ENCODE measurements around the gene FAM3D. TPM values are rescaled to one million over a fixed set of nuclear protein-coding genes. Genes with fewer than 3 reads are reported as not detected.

Gene FAM3D
- total RNA-seq, 1 donor from 2014 or later, result 0.11 TPM

DNA sequence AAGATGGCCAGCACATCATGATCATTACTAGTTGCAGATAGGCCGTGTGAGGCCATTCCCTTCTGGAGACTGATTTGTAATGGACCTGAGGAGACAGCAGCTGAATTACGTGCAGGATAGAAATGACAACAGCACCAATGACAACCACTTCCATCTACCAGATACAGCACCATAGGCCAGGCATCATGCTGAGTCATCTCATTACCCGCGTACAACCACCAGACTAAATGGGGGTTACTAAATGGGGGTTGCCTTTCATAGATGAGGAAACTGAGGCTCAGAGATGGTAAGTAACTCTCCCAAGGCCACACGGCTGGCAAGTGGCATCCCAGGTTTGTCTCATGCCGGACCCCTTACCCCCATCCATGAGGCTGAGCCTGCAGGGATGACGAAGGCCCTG, 56.6 kb downstream of the FAM3D start:
- TF ChIP-seq, protein P1, sequence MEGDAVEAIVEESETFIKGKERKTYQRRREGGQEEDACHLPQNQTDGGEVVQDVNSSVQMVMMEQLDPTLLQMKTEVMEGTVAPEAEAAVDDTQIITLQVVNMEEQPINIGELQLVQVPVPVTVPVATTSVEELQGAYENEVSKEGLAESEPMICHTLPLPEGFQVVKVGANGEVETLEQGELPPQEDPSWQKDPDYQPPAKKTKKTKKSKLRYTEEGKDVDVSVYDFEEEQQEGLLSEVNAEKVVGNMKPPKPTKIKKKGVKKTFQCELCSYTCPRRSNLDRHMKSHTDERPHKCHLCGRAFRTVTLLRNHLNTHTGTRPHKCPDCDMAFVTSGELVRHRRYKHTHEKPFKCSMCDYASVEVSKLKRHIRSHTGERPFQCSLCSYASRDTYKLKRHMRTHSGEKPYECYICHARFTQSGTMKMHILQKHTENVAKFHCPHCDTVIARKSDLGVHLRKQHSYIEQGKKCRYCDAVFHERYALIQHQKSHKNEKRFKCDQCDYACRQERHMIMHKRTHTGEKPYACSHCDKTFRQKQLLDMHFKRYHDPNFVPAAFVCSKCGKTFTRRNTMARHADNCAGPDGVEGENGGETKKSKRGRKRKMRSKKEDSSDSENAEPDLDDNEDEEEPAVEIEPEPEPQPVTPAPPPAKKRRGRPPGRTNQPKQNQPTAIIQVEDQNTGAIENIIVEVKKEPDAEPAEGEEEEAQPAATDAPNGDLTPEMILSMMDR (IDR thresholded peaks at IDR 0.05), result no peak
- TF ChIP-seq EZH2 (IDR thresholded peaks at IDR 0.05) (no peak), EZH2phosphoT487 (IDR thresholded peaks at IDR 0.05) (no peak)
- peaks cover 5% of the 10 kb centered on the region for H3K9me3 Mint-ChIP-seq
- H3K4me3 Mint-ChIP-seq, result no peak overlapping the region
- Histone ChIP-seq H3K9ac (no peak overlapping the region), H3F3A (ENCODE audit: low read depth) (no peaks in the 10 kb centered on the region), H3K9me3 (ENCODE audit: low read depth) (no peaks in the 10 kb centered on the region), H3K4me1 (peaks cover 4% of the 10 kb centered on the region), H4K20me1 (ENCODE audit: low read depth) (no peaks in the 10 kb centered on the region), H3K4me3 (no peak overlapping the region), H3K36me3 (no peaks in the 10 kb centered on the region), H3K27me3 (no peaks in the 10 kb centered on the region), H2AFZ (replicated peaks) (no peak overlapping the region), H3K4me2 (no peak overlapping the region), H3K27ac (no peak overlapping the region), H3K79me2 (ENCODE audit: low read depth) (no peaks in the 10 kb centered on the region)
- H3K4me1 Mint-ChIP-seq, result peaks cover 10% of the 10 kb centered on the region
- peaks cover 23% of the 10 kb centered on the region for H3K27me3 Mint-ChIP-seq (ENCODE audit: insufficient read depth, low read depth)
- no peaks in the 10 kb centered on the region for H3K36me3 Mint-ChIP-seq
- DNase-seq (ENCODE audit: low spot score), result no peak
- no peak overlapping the region for H3K27ac Mint-ChIP-seq

DNA sequence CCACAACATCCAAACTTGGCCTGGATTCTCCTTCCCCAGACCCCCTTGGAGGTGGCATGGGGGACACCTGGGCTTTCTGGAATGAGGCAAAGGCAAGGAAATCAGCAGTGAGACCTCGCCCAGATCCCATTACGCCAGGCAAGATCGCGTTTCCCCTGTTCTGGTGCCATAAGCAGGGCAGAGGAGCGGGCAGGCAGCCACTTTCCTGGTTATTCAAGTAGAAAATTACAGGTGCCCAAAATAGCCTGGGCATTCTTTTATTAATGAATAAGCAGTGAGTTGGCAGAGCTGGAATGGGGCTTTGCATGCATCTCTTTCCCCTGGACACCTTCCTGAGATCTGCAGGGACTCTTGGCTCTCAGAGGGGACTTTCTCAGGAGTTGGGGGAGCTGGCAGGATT, 57.9 kb downstream of the FAM3D start:
- no peak overlapping the region for H3K27ac Mint-ChIP-seq
- no peaks in the 10 kb centered on the region for H3K79me2 ChIP-seq (ENCODE audit: low read depth)
- peaks cover 18% of the 10 kb centered on the region for H3K4me1 Mint-ChIP-seq

DNA sequence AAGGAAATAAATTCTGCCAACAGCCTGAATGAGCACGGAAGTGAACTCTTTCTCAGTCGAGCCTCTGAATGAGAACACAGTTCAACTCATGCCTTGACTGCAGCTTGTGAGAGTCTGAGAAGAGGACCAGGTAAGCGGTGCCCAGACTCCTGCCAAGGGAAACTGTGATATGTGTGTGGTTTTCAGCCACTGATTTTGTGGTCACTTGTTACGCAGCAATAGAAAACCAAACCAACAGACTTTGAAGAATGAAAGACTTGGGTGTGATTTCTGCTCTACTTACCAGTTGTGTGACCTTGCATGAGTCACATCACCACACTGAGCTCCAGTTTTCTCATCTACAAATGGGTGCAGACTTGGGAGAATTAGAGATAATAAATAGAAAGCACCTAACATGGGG, 58.8 kb downstream of the FAM3D start:
- H3K4me1 ChIP-seq, result peaks cover 4% of the 10 kb centered on the region
- no peaks in the 10 kb centered on the region for H3K36me3 ChIP-seq
- TF ChIP-seq EZH2 (IDR thresholded peaks at IDR 0.05) (no peak), EZH2phosphoT487 (IDR thresholded peaks at IDR 0.05) (no peak)
- TF ChIP-seq, protein P1 (IDR thresholded peaks at IDR 0.05), result no peak
- no peak overlapping the region for H3K9ac ChIP-seq
- no peaks in the 10 kb centered on the region for H3F3A ChIP-seq (ENCODE audit: low read depth)
- H2AFZ ChIP-seq (replicated peaks), result no peak overlapping the region
- no peaks in the 10 kb centered on the region for H4K20me1 ChIP-seq (ENCODE audit: low read depth)
- H3K79me2 ChIP-seq (ENCODE audit: low read depth), result no peaks in the 10 kb centered on the region
- H3K4me2 ChIP-seq, result no peak overlapping the region
- H3K9me3 ChIP-seq (ENCODE audit: low read depth), result no peaks in the 10 kb centered on the region
- peaks cover 25% of the 10 kb centered on the region for H3K4me1 Mint-ChIP-seq
- H3K9me3 Mint-ChIP-seq, result peaks cover 18% of the 10 kb centered on the region
- H3K36me3 Mint-ChIP-seq, result no peaks in the 10 kb centered on the region
- no peak for DNase-seq (ENCODE audit: low spot score)
- H3K4me3 Mint-ChIP-seq, result no peak overlapping the region
- peaks cover 21% of the 10 kb centered on the region for H3K27me3 Mint-ChIP-seq (ENCODE audit: insufficient read depth, low read depth)
- no peak overlapping the region for H3K27ac ChIP-seq
- H3K4me3 ChIP-seq, result no peak overlapping the region
- no peaks in the 10 kb centered on the region for H3K27me3 ChIP-seq
- no peak overlapping the region for H3K27ac Mint-ChIP-seq

More for the DNA sequence above, 57.9 kb downstream of the FAM3D start:
- no peak for TF ChIP-seq EZH2phosphoT487 (IDR thresholded peaks at IDR 0.05)
- no peak for DNase-seq (ENCODE audit: low spot score)
- H3K27me3 ChIP-seq, result no peaks in the 10 kb centered on the region
- H3K27ac ChIP-seq, result no peak overlapping the region
- H2AFZ ChIP-seq (replicated peaks), result no peak overlapping the region
- H3K27me3 Mint-ChIP-seq (ENCODE audit: insufficient read depth, low read depth), result peaks cover 26% of the 10 kb centered on the region
- H3K4me1 ChIP-seq, result peaks cover 4% of the 10 kb centered on the region
- no peaks in the 10 kb centered on the region for H3K36me3 ChIP-seq
- no peak overlapping the region for H3K4me3 Mint-ChIP-seq
- H3K9ac ChIP-seq, result no peak overlapping the region
- H3K9me3 ChIP-seq (ENCODE audit: low read depth), result no peaks in the 10 kb centered on the region
- H3F3A ChIP-seq (ENCODE audit: low read depth), result no peaks in the 10 kb centered on the region
- H3K4me2 ChIP-seq, result no peak overlapping the region
- H3K36me3 Mint-ChIP-seq, result no peaks in the 10 kb centered on the region
- no peak overlapping the region for H3K4me3 ChIP-seq
- no peaks in the 10 kb centered on the region for H4K20me1 ChIP-seq (ENCODE audit: low read depth)
- H3K9me3 Mint-ChIP-seq, result peaks cover 14% of the 10 kb centered on the region

DNA sequence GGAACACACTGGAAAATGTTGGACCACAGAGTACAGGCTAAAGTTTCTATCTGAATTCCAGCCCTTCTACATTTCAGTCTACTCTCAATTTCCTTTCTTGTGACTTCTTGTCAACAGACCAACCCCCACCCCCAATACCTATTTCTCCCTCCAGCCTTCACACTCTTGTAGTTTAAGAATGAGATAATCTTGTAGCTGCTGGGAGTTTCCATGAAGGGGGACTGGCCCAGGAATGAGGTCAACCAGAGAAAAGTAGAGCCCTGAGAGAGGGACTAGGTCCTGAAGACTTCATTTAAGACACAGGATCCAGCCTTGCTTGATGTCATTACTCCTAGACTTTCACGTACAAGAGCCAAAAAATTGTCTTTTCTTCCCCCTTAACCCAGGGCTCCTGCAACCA, 59.9 kb downstream of the FAM3D start:
- Histone ChIP-seq H3F3A (ENCODE audit: low read depth) (no peaks in the 10 kb centered on the region), H3K27ac (no peak overlapping the region), H3K79me2 (ENCODE audit: low read depth) (no peaks in the 10 kb centered on the region), H4K20me1 (ENCODE audit: low read depth) (no peaks in the 10 kb centered on the region), H3K9me3 (ENCODE audit: low read depth) (no peaks in the 10 kb centered on the region), H3K4me1 (peaks cover 9% of the 10 kb centered on the region), H2AFZ (replicated peaks) (no peak overlapping the region), H3K27me3 (no peaks in the 10 kb centered on the region), H3K36me3 (no peaks in the 10 kb centered on the region), H3K4me3 (no peak overlapping the region), H3K9ac (no peak overlapping the region), H3K4me2 (no peak overlapping the region)
- no peaks in the 10 kb centered on the region for H3K36me3 Mint-ChIP-seq
- no peak for TF ChIP-seq EZH2phosphoT487 (IDR thresholded peaks at IDR 0.05)
- TF ChIP-seq, protein P1 (IDR thresholded peaks at IDR 0.05), result no peak
- no peak overlapping the region for H3K4me3 Mint-ChIP-seq
- peaks cover 30% of the 10 kb centered on the region for H3K4me1 Mint-ChIP-seq
- H3K27me3 Mint-ChIP-seq (ENCODE audit: insufficient read depth, low read depth), result peaks cover 22% of the 10 kb centered on the region
- peaks cover 22% of the 10 kb centered on the region for H3K9me3 Mint-ChIP-seq
- no peak for DNase-seq (ENCODE audit: low spot score)
- no peak overlapping the region for H3K27ac Mint-ChIP-seq
